Measurements from ENCODE around the gene PTDSS2.

PTDSS2 gene

GRCh38 chr11:490186-490929 lies 40.3 kb downstream of the PTDSS2 start:
- no peak for DNase-seq (ENCODE audit: low read depth, low spot score)

- DNase-seq (ENCODE audit: low read depth, low spot score): no peak
Observed at GRCh38 chr11:490930-491260, 40.8 kb downstream of the PTDSS2 start.

GRCh38 chr11:491358-491757 lies 41.3 kb downstream of the PTDSS2 start:
- DNase-seq (ENCODE audit: low read depth, low spot score): no peak

- no peak for DNase-seq (ENCODE audit: low read depth, low spot score)
Observed at GRCh38 chr11:492427-493226, 42.5 kb downstream of the PTDSS2 start.

DNA sequence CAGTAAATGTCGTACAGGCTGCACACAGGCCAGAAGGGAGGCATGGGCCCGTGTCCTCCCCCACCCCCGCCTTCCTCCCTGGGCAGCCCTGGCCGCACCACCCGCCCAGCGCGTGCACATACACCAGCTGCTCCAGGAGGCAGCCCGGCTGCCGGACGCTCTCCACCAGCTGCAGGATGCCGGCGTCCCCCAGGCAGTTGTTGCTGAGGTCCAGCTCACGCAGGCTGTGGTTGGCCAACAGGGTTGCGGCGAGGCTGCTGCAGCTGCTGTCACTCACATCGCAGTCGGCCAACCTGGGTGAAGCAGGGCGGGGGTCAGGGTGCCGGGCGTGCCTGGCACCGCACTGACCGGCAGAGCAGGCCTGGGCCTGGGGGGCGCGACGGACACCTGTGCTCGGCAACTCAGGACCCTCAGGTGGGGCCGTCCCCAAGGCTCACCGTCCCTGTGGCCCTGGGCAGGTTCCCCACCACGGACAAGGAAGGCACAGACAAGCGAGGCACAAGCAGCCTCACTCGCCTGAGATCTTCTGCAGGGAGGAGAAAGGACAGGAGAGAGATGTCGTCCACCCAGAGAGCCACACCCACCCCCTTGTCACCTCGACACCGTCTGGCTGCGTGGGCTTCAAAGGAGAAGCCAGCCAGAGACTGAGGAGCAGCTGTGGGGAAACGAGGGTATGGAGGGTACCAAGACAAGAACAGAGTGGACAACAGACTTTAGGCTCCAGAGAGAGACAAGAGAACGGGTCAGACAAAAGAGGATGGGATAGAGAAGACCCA lies 44.9 kb downstream of the PTDSS2 start:
- DNase-seq (ENCODE audit: low read depth, low spot score): no peak

- no peak for DNase-seq (ENCODE audit: low read depth, low spot score)
Observed at GRCh38 chr11:495537-495931, 45.5 kb downstream of the PTDSS2 start.

DNA sequence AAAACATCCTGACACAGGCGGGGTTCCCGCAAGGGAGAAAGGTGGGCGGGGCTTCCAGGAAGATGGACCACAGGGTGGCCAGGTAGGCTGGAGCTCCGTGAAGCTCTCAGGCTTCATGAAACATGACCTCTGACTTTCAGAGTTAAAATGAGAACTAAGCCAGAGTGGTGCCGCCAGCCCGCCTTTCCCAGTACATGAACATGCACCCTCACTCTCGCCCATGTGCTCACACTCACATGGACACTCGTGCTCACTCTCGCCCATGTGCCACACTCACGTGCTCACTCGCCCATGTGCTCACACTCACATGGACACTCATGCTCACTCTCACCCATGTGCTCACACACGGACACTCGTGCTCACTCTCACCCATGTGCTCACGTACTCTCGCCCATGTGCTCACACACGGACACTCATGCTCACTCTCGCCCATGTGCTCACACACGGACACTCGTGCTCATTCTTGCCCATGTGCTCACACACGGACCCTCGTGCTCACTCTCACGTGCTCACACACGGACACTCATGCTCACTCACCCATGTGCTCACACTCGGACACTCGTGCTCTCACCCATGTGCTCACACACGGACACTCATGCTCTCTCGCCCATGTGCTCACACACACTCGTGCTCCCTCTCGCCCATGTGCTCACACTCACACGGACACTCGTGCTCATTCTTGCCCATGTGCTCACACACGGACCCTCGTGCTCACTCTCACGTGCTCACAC lies 46.9 kb downstream of the PTDSS2 start:
- no peak for DNase-seq (ENCODE audit: low read depth, low spot score)

DNA sequence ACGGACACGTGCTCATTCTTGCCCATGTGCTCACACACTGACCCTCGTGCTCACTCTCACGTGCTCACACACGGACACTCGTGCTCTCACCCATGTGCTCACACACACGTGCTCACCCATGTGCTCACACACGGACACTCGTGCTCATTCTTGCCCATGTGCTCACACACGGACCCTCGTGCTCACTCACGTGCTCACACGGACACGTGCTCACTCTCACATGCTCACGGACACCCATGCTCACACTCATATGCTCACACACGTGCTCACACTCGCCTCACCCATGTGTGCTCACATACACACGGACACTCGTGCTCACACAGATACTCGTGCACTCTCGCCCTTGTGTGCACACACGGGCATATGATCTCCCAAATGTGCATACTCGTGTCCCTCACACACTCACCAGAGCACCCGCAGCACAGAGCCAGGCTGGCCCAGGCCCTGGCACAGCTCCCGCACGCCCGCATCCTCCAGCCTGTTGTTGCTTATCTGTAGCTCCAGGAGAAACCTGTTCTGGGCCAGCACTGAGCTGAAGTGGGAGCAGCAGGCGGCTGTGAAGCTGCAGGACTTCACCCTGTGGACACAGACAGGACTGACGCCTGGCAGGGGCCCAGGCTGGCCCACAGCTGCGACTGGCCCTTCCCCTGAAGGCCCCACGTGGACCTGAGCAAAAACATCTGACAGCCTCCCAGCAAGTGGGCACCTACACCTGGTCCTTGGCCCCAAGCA lies 47.7 kb downstream of the PTDSS2 start:
- DNase-seq (ENCODE audit: low read depth, low spot score): no peak

DNA sequence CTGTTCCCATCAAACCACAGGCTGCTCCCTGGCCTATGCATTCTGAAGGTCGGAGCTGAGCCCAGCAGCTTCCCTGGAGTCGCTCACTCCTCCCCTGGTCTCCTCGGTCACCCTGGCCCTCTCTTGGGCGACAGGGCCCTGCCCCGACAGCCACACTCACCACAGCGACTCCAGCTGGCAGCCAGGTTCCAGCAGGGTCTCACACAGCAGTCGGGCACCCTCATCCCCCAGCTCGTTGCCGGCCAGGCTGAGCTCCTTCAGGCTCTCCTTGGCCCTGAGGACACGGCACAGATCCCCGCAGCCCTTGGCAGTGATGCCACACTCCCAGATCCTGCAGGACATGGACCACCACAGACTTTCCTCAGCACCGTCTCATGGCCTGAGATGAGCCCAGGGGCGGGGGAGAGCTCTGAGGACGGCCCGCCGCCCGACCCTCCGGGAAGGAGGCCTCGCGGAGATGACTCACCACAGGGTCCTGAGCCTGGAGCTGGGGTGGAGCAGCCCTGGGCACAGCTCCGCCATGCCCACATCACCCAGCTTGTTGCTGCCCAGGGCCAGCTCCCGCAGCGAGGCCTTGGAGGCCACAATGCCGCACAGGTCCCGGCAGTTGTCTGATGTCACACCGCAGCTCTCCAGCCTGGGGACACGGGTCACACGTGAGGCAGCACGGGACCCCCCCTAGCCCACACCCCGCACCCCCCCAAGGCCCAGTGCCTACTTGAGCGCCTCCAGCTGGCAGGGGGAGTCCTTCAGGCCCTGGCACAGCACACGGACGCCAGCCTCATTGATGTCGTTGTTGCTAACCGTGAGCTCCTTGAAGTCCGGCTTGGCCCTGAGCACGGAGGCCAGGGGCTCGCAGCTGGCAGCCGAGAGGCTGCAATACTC lies 48.5 kb downstream of the PTDSS2 start:
- DNase-seq (ENCODE audit: low read depth, low spot score): no peak

- DNase-seq (ENCODE audit: low read depth, low spot score): no peak
Observed at GRCh38 chr11:499201-500076, 49.4 kb downstream of the PTDSS2 start.

DNA sequence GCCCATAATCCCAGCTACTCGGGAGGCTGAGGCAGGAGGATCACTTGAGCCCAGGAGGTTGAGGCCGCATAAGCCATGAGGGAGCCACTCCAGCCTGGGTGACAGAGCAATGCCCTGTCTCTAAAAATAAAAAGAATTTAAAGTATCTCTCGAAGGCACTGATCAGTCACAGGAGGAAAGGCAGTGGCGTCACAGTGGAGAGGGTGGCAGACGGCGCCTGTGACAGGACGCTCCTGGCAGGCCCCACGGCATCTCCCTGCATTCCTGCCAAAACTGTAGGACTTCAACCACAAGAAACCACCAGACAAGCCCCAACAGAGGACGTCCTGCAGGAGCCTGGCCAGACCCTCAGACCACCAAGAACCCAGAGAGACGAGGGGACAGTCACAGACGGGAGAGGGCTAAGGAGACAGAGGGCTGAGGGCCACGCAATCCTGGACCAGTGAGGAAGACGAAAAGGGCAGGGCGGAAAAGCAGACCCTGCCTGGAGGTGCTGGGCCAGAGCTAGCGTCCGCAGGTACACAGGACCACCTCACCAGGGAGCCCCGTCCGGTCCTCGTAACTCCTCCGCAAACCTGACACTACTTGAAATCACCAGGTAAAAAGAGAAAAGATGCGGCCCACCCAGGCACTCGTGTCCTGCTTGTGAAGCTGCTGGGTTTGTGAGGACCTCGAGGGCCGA lies 51.1 kb downstream of the PTDSS2 start:
- no peak for DNase-seq (ENCODE audit: low read depth, low spot score)

GRCh38 chr11:501683-502287 lies 51.7 kb downstream of the PTDSS2 start:
- no peak for DNase-seq (ENCODE audit: low read depth, low spot score)

GRCh38 chr11:502288-503178 lies 52.5 kb downstream of the PTDSS2 start:
- no peak for DNase-seq (ENCODE audit: low read depth, low spot score)

- DNase-seq (ENCODE audit: low read depth, low spot score): no peak
Observed at GRCh38 chr11:503179-503981, 53.3 kb downstream of the PTDSS2 start.

DNA sequence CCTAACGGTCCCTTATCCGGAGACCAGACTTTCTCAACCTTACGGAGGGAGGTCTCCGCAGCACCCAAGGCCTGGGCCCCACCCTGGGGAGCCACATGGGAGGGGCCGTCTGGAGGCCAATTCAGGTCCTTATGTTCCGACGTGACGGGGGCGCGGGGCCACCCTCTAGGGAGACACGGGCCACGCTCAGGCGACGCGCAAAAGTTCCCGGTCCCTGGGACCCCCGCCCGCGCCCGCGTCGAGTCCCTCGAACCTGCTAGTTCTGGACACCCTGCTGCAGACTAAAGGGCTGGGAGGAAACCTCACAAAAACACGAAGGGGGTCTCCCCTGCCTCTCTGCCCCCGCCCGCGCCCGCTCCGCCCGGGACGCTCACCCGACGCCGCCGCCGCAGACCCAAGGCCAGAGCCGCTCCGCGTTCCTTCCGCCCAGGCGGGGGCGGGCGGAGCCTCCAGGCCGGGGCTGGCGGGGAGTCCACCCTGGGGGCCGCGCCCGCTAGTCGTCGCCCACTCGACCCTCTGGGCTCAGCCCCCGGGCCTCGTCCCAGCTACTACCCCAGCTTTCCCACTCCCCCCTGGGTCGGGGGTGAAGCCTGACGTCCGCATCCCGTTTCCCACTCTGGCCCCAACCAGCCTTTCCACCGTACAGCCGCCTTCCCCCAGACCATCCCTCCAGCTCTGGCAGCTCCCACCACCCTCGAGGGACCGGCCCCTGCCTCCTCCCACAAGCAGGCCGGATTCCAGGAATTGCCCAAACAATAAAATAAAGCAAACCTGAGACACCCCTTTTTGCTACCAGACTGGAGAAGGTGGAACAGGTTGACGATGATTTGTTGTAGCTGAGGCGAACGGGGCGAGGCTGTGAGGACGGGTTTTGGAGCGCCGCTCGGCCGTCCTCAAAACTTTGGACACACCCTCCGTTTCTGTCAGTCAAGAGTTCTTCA lies 54.2 kb downstream of the PTDSS2 start:
- no peak for DNase-seq (ENCODE audit: low read depth, low spot score)
